NOMO-1 (cell line): ENCODE data around the gene ILK.

Experiments
- DNase-seq, 2 experiments: peaks; one replicate each; lab custom pipeline; 2025; ENCODE audit not compliant: unreplicated experiment in 2 of 2; lab: John Stamatoyannopoulos, UW

Gene ILK

DNA sequence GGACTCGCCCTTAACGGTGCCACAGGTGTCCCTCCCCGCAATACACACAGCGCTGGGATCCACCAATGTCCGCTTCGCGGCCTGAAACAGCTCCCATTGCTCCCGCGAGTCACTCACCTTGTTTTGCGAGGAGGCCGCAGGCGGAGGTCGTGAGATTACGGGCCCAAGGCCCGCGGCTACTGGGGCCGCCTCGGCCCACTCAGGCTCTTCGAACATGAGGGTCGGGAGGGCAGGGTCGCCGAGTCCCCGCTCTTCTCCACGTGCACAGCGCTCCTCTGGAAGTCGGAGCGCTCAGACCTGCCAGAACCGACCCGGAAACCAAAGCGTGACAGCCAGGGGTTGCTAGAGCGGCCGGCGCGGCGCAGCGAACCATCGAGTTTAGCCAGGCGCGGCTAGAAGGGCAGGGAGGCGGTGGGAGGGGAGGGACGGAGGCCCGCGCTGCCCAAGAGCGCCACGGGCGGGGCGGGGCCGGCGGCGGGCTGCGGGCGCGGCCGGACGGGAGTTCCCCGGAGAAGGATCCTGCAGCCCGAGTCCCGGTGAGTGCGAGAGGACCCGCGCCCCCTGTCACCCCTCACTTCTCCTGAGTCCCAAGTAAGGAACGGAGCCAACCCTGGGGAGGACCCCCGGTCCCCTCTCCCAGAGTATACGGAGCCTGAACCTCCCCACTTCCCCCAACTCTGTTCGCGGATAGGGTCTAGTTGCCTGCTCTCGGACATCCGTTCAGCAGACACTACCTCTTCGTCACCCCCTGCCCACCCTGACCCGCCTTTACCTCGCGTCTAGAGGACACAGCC is at the start of gene ILK, which contains the start of gene RRP8:
Gene ILK (plus strand): TSS at position 488 of the 794 bp plus-strand sequence. CDS start 498 bp downstream, outside the sequence.
Gene RRP8 (minus strand): TSS at position 330 of the 794 bp plus-strand sequence. CDS start 114 bp downstream, at position 216.
- peak; percentile 85 to 94 for DNase-seq

- no peak for DNase-seq
Observed at GRCh38 chr11:6554828-6555706, 48.5 kb upstream of the ILK start.

GRCh38 chr11:6556139-6556949 is 47.2 kb upstream of the ILK start:
- DNase-seq: no peak

GRCh38 chr11:6557063-6557462 is 46.5 kb upstream of the ILK start:
- DNase-seq: no peak

- DNase-seq: no peak
Observed at GRCh38 chr11:6557761-6558674, 45.6 kb upstream of the ILK start.

DNA sequence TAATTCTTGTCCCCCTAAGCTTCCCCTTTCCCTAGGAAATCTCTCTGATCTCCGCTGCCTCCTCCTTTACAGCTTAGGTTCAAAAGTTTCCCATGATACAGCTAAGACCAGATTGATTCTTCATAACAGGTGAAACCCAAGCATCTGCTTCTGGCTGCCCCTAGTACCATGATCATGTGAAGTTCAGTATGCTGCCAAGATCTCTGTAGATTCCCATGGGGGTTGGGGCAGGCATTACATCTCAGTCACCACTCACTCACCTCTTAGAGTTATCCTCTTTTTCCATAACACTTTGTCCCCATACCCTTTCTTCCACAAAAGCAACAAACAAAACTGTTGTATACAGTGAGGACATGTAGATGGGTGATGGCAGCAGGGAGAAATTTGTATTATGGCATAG is 44.2 kb upstream of the ILK start:
- no peak for DNase-seq

DNA sequence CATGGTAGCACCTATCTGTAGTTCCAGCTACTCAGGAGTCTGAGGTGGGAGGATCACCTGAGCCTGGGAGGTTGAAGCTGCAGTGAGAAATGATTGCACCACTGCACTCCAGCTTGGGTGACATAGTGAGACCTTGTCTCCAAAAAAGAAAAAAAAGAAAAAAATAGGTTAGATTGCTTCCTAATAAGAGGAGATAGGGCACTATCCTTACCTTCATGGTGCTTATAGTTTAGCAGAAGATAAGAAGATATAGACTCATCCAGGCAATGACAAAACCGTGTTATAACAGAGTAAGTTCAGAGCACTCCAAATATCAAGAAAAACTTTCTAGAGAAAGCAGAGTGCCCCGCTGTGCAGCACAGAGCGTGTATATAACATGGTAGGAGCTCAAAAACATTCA is 42.3 kb upstream of the ILK start:
- no peak for DNase-seq

DNA sequence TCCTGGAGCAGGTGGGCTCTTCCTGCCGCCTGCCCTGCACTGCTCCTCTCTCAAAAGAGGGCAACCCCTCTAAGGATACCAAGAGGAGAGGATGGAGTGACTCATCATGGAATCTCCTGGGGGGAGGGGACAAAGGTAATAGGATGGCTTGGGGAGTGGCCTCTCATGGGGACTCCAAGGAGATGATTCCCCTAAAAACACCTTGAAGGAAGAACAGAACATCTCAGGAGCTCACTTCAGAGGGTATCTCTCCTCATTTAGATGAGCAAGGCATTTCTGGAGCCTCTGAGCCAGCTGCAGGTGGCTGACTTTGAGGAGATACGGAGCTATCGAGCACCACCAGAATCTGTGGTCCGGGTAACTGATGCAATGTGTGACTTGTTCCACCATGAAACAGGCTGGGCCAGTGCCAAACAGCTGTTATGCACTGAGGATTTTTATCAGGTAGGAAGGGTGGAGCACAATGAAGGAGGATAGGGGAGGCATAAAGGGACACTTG is 40.4 kb upstream of the ILK start:
- DNase-seq: no peak

DNA sequence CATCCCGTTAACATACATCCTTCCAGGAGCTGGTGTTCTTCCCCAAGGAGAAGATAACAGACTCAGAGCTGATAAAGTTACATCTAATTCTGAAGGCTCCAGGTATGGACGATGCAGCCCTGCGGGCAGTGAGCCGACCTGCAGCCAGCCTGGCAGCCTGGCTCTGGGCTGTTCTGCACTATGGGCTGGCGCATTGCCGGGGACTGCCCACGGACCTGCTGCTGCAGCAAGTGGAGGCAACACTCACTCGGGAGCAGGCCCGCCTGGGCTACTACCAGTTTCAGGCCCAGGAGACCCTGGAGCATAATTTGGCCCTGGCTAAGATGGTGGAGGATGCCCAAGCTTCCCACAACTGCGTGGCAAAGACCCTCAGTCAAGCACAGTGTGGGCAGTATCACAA is 39.9 kb upstream of the ILK start:
- no peak for DNase-seq

GRCh38 chr11:6565325-6565724 is 38.2 kb upstream of the ILK start:
- DNase-seq: no peak

DNA sequence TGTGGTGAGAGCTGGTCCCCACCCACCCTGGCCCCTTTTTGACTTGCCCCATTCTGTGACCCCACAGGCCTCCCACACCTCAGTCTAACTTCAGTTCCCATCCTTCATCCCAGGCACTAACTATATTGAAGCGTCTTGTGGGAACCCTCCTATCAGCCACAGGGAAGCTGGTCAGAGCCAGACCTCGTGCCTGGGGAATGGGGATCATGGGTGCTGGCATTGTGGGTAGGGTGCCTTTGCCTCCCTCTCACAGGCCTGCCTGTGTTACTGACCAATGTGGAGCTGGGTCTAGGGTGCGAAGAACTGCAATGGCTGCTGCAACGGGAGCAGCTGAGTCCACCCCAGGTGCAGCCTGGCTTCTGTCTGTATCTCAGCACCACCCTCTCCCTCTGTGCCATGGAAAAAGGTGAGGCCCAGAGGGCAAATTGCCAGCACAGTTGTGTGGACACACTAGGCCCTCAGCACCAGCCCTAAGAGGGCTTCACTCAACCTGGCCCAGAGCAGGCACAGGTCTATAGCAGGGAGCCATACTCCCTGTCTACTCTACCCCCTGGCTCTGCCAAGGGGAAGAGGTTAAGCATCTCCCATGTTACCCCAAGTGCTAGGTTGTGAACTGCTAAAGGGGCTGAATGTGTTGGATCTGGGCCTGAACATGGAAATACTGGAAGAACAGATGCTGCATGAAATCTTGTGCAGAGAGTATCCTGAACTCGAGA is 37.4 kb upstream of the ILK start:
- DNase-seq: no peak

- no peak for DNase-seq
Observed at GRCh38 chr11:6566704-6567370, 36.7 kb upstream of the ILK start.

DNA sequence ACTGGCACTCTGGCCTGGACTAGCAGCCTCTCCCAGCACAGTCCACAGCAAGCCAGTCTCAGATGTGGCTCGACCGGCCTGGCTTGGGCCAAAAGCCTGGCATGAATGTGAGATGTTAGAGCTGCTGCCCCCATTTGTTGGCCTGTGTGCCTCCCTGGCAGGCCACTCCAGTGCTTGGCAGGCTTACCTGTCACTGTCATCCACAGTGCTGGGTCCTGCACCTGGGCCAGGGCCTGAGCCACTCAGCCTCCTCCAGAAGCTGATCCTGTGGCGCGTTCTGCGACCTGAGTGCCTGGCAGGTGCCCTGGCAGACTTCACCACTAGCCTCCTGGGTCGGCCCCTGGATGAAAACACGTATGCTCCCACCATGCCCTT is 36.2 kb upstream of the ILK start:
- no peak for DNase-seq

GRCh38 chr11:6568191-6568918 is 35.2 kb upstream of the ILK start:
- DNase-seq: no peak

- no peak for DNase-seq
Observed at GRCh38 chr11:6569706-6570105, 33.9 kb upstream of the ILK start.

DNA sequence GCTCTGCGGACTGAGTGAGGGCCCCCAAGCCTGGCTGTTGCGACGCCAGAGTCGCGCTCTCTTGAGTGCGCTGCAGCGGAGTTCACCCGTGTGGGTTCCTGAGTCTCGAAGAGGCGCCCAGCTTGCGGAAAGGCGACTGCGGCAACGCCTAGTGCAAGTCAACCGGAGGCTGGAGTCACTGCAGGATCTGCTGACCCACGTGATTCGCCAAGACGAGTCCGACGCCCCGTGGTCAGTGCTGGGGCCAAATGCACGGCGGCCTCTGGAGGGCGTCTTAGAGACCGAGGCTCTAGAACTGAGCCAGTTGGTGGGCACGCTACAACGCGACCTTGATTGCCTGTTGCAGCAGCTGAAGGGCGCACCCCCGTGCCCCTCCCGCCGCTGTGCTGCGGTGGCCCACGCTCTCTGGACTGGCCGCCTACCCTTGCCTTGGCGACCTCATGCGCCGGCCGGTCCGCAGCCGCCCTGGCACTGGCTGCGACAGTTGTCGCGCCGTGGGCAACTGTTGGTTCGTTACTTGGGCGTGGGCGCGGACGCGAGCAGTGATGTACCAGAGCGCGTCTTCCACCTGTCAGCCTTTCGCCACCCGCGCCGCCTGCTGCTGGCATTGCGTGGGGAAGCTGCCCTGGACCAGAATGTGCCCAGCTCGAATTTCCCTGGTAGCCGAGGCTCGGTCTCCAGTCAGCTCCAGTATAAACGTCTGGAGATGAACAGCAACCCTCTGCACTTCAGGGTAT is 32.7 kb upstream of the ILK start:
- DNase-seq: no peak

- DNase-seq: no peak
Observed at GRCh38 chr11:6571434-6572008, 32.1 kb upstream of the ILK start.
